ENCODE measurements around the gene ZMIZ2.
"Not testable (repeated sequence)": the region's sequence is repeated elsewhere in the genome, so short reads cannot be mapped to it uniquely, and the experiment has no call there.

The ZMIZ2 gene

GRCh38 chr7:44759246-44759645, 10.6 kb downstream of the ZMIZ2 start:
- no peak for DNase-seq

GRCh38 chr7:44760034-44760580, 11.5 kb downstream of the ZMIZ2 start:
- no peak for DNase-seq

GRCh38 chr7:44761207-44762161, 12.8 kb downstream of the ZMIZ2 start:
- no peak for DNase-seq

GRCh38 chr7:44762300-44762699, 13.7 kb downstream of the ZMIZ2 start:
- DNase-seq: no peak

GRCh38 chr7:44762726-44763522, 14.3 kb downstream of the ZMIZ2 start:
- DNase-seq: no peak

GRCh38 chr7:44764081-44764480, 15.4 kb downstream of the ZMIZ2 start:
- DNase-seq: no peak

GRCh38 chr7:44764665-44765578, 16.3 kb downstream of the ZMIZ2 start:
- DNase-seq: no peak

- no peak for DNase-seq
Measured at GRCh38 chr7:44765579-44766415, 17.1 kb downstream of the ZMIZ2 start.

GRCh38 chr7:44766416-44766801, 17.8 kb downstream of the ZMIZ2 start:
- DNase-seq: no peak

- DNase-seq: no peak
Measured at GRCh38 chr7:44767134-44767911, 18.7 kb downstream of the ZMIZ2 start.

- DNase-seq: no peak
Measured at GRCh38 chr7:44767912-44768627, 19.4 kb downstream of the ZMIZ2 start.

- DNase-seq: no peak
Measured at GRCh38 chr7:44768628-44769371, 20.2 kb downstream of the ZMIZ2 start.

- no peak for DNase-seq
Measured at GRCh38 chr7:44769376-44769775, 20.7 kb downstream of the ZMIZ2 start.

- DNase-seq: no peak
Measured at GRCh38 chr7:44769776-44770294, 21.2 kb downstream of the ZMIZ2 start.

GRCh38 chr7:44771358-44771757, 22.7 kb downstream of the ZMIZ2 start:
- no peak for DNase-seq

- no peak for DNase-seq
Measured at GRCh38 chr7:44772440-44772839, 23.8 kb downstream of the ZMIZ2 start.

GRCh38 chr7:44772867-44773266, 24.2 kb downstream of the ZMIZ2 start:
- no peak for DNase-seq

- not testable (repeated sequence) for DNase-seq
Measured at GRCh38 chr7:44774486-44774885, 25.8 kb downstream of the ZMIZ2 start.
